Neutrophil (primary cell): ENCODE data around the gene GAS7.

Experiments used
- H3K27ac ChIP-seq: fragments of 200-600 bp; sonication (generic); 2 replicates; pipeline ENCODE4 v1.5.1; 2016; ENCODE audit warnings: mild to moderate bottlenecking, moderate library complexity
- H3K27me3 ChIP-seq: fragments of 200-600 bp; sonication (generic); 2 replicates; pipeline ENCODE4 v1.6.0; 2016; ENCODE audit warnings: mild to moderate bottlenecking
- H3K36me3 ChIP-seq: fragments of 200-600 bp; sonication (generic); 2 replicates; pipeline ENCODE4 v1.5.1; 2017
- H3K4me1 ChIP-seq, 2 experiments: fragments of 200-600 bp in 1 of 2; sonication (generic) in 1 of 2; 1 replicate in 1 of 2; 2 replicates in 1 of 2; pipeline versions ENCODE4 v1.5.1 to v1.6.1; 2013 to 2016; ENCODE audit warnings: low read depth in 1 of 2, low read length in 1 of 2, mild to moderate bottlenecking in 1 of 2, moderate library complexity in 1 of 2; ENCODE audit not compliant: control insufficient read depth in 1 of 2, insufficient read depth in 1 of 2
- H3K4me3 ChIP-seq, 2 experiments: fragments of 200-600 bp in 1 of 2; sonication (generic) in 1 of 2; 1 replicate in 1 of 2; 2 replicates in 1 of 2; pipeline ENCODE4 v1.5.1; 2013 to 2016; ENCODE audit warnings: low read depth in 1 of 2, low read length in 1 of 2, mild to moderate bottlenecking in 1 of 2, moderate library complexity in 1 of 2
- H3K9me3 ChIP-seq: fragments of 200-600 bp; sonication (generic); 2 replicates; pipeline ENCODE4 v1.5.1; 2016
- CTCF ChIP-seq: fragments of 200-600 bp; sonication (generic); IDR thresholded peaks from 2 replicates; pipeline ENCODE4 v1.5.1; 2016; ENCODE audit warnings: antibody characterized with exemption

Gene GAS7

GRCh38 chr17:9862220-9862619 lies 336.2 kb downstream of the GAS7 start:
- Histone ChIP-seq H3K9me3 (no peaks in the 10 kb centered on the region), H3K27me3 (no peaks in the 10 kb centered on the region), H3K27ac (no peak overlapping the region), H3K4me1 (peaks cover 19 to 26% of the 10 kb centered on the region in 2 experiments), H3K4me3 (no peak overlapping the region), H3K36me3 (no peaks in the 10 kb centered on the region)
- no peak for TF ChIP-seq CTCF

GRCh38 chr17:9860851-9861250 lies 337.6 kb downstream of the GAS7 start:
- TF ChIP-seq CTCF: no peak
- Histone ChIP-seq H3K4me3 (no peak overlapping the region), H3K9me3 (no peaks in the 10 kb centered on the region), H3K4me1 (peaks cover 15 to 20% of the 10 kb centered on the region in 2 experiments), H3K27ac (no peak overlapping the region), H3K27me3 (no peaks in the 10 kb centered on the region), H3K36me3 (no peaks in the 10 kb centered on the region)
